Stimulated activated CD8-positive, alpha-beta memory T cell treated with anti-CD3 and anti-CD28 coated beads, Interleukin-7, amount 100 ng/mL, for 24 hours (primary cell): Measurements from ENCODE around the gene ASS1.
"Not testable (repeated sequence)": the region's sequence is repeated elsewhere in the genome, so short reads cannot be mapped to it uniquely, and the experiment has no call there.

Source experiments
- DNase-seq: peaks from one replicate; pipeline ENCODE4 v3.0.0-alpha.2; 2020; ENCODE audit warnings: low read depth

The ASS1 gene

DNA sequence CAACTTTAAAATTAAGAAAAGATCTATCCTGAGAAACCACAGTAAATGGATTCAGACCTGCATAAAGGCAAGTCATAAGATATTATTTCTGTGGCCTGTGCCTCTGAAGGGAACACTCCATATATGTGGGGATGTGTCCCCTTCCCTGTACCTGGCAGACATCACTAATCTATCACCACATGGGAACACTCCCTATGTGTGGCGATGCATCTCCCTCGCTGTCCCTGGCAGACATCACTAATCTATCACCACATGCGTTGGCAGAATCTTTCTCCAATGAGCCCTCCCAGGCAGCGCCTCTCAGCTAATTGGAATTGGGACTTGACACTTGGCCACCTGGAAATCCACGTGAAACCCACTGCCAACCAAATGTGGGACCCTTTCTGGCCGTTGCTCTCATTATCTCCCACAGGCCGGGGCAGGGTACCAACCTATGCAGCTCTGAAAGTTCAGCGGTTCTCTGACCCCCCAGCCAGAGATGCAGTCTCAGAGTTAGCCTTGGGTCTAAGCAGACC, 25.2 kb upstream of the ASS1 start:
- DNase-seq, result no peak

DNA sequence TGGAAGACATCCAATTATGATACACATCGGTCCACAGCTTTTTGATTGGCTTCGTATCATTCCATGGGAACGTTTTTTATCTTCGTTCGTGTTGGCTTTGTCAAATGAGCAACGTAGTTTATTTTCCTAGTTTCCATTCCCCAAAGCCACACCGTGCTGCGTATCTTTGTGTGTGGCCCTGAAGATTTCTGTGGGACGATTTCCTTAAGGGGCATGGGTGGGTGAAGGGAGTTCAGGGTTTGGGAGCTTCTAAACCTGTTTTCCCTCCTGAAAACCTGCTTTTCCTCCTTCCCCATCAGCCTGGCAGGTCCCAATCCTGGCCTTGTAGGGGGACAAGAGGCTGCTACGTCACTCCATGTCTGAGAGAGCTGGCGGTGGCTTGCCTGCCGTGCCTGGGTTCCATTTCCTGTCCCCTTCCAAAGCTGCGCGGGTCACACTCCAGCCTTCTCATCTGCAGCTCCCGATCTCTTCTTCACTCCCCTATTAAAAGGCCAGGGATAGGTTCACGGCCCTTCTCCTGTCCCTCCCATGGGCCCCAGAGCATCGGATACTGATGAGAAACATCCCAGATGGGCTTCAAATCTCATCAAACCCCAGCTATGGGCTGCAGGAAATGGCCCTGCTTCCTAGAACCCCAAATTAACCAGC, 23.5 kb upstream of the ASS1 start:
- no peak for DNase-seq

DNA sequence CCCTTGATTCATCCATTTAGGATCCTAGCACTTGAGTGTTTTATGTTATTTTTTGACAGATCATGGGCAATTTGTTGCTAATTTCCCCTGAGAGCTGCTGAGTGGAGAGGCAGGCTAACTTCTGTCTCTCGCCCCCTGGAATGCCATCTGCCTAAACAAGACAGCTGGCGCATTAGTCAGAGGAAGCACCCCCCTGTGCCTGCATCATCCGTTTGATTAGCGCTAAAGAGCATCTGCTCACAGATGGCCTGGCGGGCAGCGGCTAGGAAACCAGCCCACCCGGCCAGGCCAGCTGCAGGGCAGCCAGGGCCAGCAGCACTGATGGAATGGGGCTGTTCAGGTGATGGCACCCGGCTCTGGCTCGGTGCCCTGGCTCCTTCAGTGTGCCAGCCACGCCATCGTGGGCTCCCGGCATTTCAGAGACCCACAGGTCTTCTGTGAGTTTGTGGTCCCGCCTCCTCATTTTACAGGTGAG, 22.9 kb upstream of the ASS1 start:
- no peak for DNase-seq

DNA sequence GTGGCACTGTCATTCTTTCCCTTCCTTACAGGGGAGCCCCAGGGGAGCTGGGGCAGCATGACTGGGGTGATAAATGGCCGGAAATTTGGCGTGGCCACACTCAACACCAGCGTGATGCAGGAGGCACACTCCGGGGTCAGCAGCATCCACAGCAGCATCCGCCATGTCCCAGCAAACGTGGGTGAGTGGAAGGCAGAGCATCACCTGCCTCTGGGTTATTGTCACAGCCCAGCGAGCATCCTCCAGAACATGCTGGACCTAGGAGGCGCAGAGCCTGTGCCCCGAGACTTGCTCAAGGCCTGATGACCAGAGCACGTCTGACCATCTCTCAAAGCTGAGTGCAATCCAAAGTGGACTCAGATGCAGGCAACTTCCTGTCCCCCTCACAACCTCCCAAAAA, 22.2 kb upstream of the ASS1 start:
- no peak for DNase-seq

DNA sequence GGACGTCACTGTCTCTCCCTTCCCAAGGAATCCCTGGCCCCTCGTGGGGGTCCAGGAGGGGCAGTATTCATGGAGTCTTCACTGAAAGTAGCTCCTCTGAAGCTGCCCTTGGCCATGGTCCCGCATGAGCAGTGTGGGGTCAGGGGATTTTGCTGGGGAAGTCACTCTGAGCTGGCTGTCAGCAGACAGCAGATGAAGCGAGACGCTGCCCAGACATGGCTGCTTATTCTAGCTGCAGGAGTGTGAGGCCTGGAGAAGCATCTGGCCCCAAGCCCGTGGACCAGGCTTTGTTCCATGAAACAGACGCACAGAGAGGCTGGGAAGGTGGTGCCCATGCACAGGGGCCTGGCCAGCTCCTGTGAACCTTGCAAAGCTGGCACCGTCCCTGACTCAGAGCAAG, 21.5 kb upstream of the ASS1 start:
- no peak for DNase-seq

DNA sequence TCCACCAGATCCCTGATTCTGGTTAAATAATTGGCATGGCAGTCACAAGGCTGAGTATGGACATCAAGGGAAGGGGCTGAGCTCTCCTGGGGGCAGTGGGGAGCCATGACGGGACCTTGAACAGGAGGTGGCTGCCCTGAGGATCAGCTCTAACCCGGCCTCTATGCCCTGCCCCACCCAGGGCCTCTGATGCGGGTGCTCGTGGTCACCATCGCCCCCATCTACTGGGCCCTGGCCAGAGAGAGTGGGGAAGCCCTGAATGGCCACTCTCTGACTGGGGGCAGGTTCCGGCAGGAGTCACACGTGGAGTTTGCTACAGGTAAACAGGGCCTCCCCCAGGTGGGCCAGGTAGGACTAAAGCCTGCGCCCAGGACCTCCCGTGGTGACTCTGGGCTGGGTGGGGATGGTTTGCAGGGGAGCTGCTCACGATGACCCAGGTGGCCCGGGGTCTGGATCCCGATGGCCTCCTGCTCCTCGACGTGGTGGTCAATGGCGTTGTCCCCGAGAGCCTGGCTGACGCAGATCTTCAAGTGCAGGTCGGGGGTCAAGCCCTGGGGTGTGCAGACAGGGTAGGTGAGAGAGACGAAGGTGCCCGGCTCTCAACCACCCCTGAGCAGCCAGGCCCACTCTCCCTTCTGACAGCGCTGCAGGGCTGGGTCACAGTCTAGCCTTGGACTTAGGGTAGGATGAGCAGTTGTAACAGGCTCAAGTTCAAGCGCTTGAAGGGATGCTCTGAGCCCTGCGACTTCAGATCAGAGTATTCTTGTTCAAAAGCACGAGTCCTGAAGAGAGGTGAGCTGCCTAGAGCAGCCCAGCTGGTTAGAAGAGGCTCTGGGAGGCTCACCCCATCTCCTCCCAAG, 19.9 kb upstream of the ASS1 start:
- no peak for DNase-seq

DNA sequence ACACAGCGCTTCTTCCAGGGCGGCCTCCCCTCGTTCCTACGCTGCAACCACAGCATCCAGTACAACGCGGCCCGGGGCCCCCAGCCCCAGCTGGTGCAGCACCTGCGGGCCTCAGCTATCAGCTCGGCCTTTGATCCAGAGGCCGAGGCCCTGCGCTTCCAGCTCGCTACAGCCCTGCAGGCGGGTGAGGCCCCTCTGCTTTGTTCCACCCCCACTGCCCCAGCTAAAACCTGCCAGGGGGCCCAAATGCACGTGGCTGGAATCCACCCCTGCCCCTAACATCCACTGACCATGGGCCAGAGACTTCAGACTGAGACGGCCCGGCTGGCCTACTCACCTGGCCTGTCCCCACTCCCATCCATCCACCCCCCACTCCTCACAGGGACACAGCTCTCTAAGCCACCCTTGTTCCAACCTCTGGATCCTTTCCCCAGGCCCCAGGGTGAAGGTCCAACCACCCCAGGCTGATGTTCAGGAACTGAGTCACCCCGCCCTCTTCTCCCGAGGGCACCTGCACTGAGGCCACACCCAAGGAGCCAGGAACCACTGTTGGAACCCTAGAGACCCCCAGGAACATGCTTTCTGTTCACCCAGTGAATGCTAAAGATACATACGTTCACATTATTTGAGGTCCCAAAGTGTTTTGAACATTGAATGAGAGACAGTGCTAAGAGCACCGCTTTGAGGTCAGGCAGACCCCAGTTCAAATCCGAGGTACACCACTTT, 18.9 kb upstream of the ASS1 start:
- no peak for DNase-seq

DNA sequence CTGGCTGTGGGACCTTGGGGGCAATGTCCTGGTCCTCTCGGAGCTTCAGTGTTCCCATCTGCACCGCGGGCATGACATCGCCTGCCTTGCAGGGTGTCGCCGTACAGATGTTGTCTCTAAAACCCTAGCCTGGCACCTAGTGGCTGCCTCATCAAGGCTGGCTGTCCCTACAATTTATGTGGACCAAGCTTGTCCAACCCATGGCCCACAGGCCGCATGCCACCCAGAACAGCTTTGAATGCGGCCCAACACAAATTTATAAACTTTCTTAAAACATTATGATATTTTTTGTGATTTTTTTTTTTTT, 18.3 kb upstream of the ASS1 start:
- no peak for DNase-seq

DNA sequence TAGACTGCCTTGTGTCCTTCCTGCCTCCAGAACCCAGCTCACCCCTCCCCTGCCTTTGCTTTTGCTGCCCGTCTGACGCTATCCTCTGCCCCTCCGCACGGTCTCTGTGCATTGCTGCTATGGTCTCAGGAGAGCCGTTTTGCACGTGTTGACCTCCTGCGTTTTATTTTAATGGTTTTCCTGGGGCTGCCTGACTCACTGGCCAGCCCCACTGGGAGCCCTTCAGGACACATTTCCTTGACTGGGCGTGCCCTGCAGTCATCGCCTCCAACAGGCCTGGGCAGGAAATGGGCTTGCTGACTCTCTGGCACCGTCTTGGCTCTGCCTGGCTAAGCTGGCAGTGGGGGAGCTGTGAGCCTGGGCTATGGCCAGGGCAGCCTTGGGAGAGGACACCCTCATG, 17.9 kb upstream of the ASS1 start:
- no peak for DNase-seq

DNA sequence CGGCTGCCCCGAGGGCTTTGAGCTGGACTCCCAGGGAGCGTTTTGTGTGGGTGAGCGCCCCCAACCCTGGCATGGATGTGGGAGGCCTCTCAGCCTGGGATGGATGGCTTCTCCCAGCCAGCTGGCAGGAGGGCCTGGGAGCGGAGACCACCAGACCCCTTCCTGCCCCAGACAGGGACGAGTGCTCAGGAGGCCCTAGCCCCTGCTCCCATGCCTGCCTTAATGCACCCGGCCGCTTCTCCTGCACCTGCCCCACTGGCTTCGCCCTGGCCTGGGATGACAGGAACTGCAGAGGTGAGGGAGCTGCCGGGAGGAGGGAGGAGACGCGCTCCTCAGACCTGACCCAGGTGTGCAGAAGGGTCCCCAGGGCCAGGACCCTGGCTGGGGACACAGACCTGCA, 17.4 kb upstream of the ASS1 start:
- no peak for DNase-seq

DNA sequence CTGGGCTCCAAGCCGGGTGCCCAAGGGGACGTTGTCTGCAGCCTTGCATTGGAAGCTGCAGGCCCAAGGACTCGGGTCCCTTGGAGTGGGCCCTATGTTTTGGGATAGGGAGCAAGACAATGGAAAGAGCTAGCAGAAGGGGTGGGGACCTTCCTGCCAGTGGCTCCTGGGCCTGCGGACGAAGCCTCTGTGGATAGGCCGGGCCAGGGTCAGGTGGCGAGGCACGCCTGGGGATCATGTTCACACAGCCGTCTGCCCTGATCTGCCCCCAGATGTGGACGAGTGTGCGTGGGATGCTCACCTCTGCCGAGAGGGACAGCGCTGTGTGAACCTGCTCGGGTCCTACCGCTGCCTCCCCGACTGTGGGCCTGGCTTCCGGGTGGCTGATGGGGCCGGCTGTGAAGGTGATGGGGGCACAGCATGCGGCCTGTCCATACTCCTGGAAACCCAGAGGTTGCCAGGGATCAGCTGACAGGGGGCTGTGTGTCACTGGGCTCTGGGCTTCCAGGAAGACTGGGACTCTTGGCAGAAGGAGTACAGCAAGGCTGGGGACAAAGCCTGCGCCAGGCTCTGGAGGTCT, 16.6 kb upstream of the ASS1 start:
- no peak for DNase-seq

DNA sequence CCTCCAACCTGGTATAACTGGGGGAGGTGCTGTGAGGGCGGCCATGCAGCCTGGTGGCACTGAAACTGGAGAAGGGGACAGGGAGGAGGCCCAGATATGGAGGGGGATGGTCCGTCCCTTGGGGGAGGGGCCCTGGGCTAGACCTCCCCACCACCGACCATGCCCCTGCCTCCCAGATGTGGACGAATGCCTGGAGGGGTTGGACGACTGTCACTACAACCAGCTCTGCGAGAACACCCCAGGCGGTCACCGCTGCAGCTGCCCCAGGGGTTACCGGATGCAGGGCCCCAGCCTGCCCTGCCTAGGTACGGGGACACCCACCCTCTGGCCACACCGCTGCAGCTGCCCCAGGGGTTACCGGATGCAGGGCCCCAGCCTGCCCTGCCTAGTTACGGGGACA, 15.4 kb upstream of the ASS1 start:
- DNase-seq, result no peak

DNA sequence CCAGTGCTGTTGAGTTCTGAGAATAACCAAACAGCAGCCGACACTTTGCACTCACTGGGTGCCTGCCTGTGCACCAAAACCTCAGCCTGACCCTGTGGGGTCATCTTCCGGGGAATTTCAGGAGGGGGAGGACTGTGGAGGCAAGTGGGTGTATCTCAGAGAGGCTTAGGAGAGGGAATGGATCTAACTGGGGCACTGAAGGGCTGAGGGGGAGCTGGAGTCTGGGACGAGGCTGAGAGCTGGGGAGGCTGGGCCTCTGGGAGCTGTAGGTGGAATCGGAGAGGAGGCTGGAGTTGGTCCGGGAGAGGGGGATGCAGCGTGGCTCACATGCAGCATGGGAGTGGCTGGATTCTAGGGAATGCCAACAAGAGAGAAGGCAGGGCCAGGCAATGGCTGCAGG, 14.9 kb upstream of the ASS1 start:
- DNase-seq, result no peak

DNA sequence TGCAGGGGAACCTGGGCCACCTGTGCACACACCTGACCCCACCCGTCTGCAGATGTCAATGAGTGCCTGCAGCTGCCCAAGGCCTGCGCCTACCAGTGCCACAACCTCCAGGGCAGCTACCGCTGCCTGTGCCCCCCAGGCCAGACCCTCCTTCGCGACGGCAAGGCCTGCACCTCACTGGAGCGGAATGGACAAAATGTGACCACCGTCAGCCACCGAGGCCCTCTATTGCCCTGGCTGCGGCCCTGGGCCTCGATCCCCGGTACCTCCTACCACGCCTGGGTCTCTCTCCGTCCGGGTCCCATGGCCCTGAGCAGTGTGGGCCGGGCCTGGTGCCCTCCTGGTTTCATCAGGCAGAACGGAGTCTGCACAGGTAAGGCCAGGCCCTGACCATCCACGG, 14.5 kb upstream of the ASS1 start:
- no peak for DNase-seq

DNA sequence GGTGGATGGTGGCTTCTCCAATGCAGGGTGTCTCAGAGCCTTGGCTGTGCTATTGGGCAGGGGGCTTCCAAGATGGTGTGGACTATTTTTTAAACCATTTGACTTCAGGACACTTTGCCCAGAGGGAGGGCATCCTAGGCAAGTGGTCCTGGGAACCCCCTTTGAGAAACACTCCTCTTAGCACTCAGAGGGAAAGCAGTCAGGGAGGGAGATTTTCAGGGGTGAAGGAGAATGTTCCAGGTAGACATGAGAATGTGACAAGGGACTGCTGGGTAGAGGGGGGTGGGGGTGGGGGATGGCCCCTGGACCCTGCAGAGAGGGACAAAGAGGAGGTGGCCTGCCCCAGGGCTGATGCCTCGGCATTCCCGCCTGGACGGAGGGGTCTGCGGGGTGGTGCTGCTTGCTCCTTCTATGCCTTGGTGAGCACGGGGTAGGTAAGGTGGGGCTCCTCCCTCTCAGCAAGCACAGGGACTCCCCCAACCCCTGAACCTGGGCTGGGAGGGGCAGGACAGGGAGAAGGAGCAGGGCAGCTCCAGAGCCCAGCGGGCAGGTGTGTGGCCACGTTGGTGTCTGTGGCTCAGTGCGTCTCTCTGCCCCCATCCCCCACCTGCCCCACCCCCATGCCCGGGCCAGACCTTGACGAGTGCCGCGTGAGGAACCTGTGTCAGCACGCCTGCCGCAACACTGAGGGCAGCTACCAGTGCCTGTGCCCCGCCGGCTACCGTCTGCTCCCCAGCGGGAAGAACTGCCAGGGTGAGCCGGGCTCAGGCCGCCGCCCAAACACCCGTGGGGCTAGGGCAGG, 13.8 kb upstream of the ASS1 start:
- no peak for DNase-seq

DNA sequence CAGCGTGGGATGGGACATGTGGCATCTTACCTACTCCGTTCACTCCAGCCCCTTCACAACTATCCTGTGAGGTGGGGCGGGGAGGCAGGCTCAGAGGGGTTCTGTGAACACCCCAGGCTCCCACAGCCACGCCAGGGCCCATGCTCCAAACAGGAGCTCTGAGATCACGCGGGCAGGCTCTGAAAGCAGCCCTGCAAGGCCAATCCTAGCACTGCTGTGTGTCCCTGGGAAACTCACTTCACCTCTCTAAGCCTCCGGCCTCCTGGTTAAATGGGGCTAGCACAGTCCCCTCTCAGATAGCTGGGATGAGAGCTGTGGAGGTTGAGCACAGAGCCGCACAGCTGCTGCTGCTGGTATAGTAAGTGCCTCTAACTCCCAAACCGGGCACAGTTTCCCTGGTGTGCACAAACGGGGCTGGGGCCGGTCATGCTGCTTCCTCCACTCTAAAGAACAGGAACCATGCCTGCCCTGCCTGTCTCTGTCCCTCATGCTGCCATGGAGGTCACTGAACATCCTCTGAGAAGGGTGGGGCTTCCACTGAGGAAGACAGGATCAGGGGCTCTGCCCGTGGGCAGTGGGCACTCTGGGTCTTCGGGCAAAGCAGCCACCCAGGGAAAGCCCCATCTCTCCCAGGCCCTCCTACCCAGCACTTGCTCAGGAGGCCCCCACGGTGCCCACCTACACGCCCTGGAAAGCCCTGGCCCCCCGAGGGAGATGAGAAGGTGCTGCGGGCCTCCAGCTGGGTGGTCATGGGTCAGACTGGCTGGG, 13.0 kb upstream of the ASS1 start:
- DNase-seq, result no peak

DNA sequence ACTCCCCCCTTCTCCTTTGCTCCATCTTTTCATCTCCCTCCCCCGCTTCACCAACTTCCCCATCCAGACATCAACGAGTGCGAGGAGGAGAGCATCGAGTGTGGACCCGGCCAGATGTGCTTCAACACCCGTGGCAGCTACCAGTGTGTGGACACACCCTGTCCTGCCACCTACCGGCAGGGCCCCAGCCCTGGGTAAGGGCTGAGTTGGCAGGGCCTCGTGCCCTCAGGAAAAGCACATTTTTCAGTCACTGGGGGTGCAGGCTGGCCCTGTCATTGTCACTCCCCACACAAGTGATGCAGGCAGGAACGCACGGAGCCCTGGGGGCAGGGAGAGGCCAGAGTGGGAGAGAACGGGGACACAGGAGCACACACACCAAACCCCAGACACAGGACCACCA, 12.4 kb upstream of the ASS1 start:
- no peak for DNase-seq

DNA sequence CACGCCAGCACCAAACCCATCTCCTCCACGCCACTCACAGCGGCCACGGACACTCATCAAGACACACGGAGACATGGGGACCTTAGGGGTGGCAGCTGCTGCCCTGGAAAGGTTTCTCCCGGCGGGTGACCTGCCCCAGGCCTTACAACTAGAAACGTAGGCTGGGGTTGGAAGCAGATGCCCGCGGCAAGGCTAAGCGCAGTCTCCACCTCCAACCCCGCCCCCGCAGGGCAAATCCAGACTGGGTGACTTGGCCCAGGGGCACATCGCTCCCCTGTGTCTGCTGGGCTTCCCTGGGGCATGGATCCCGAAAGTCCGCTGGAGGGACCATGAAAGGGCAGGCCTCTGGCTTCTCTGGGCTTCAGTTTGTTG, 12.0 kb upstream of the ASS1 start:
- DNase-seq, result no peak

DNA sequence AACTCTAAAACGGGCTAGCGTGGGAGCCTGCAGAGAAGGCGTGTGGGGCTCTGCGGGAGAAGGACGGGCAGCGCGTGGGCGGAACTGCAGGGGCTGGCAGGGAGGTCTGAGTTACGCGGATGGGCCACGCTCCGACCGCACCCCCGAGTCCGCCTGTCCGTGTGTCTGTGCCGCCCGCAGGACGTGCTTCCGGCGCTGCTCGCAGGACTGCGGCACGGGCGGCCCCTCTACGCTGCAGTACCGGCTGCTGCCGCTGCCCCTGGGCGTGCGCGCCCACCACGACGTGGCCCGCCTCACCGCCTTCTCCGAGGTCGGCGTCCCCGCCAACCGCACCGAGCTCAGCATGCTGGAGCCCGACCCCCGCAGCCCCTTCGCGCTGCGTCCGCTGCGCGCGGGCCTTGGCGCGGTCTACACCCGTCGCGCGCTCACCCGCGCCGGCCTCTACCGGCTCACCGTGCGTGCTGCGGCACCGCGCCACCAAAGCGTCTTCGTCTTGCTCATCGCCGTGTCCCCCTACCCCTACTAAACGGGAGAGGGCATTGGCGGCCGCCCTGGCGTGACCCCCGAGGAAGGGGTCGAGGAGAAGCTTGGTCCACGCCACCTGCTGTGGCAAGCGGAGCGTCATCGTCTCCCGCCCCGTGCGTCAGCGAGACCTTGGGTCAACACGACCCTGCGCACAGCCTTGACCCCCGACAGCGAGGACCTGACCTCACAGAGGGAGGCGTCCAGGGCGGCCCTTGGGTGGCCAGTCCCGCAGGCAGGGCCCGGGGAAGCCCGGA, 11.4 kb upstream of the ASS1 start:
- DNase-seq, result no peak

DNA sequence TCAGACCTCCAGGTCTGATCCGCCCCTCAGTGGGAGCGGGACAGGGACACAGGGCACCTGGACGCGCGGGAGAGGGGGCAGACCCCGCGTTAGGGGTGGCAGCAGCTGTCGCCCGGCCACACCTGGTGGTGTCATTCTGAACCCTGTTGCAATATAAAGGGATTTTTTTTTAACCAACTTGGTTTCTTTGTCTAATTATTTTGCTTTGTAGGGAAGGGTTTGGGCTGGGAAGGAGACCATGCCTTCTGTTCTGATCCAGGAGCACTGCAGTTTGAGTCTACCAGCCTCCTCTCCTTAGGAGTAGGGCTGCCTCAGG, 10.9 kb upstream of the ASS1 start:
- no peak for DNase-seq

DNA sequence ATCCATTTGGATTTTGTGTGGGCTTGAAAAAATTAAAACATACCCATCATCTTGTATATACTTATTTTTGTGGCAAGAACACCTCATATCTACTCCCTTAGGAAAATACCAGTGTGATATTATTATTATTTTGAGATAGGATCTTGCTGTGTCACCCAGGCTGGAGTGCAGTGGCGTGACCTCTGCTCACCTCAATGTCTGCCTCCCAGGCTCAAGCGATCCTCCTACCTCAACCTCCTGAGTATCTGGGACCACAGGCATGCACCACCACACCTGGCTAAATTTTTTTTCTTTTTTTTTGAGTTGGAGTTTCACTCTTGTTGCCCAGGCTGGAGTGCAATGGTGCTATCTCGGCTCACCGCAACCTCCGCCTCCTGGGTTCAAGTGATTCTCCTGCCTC, 10.1 kb upstream of the ASS1 start:
- not testable (repeated sequence) for DNase-seq
